HepG2 (cell line): Measurements from ENCODE around the gene NAP1L4. TPM values are rescaled to one million over a fixed set of nuclear protein-coding genes. Genes with fewer than 3 reads are reported as not detected.

Experiments
- ATAC-seq: fragments of 200-7000 bp; cut with Tn5 transposase; 3 replicates; pipeline ENCODE4 v1.9.1; 2020; ENCODE audit warnings: mild to moderate bottlenecking, moderate library complexity
- BruUV-seq: library from RNA; stranded (reverse); fragments of 400-500 nt; replicated peaks from 2 replicates; lab custom pipeline; 2021; lab: Mats Ljungman, UMichigan
- CTCF ChIA-PET: fragments of 300-600 bp; formaldehyde crosslinking; extraction: SDS; loops from one replicate; lab custom pipeline; 2021; ENCODE audit warnings: low total read pairs, inconsistent platforms, low intra/inter-chr PET ratio; lab: Yijun Ruan, JAX
- POLR2A ChIA-PET: fragments of 350-600 bp; sonication (Branson Sonifier 250); formaldehyde crosslinking; loops from one replicate; lab custom pipeline; 2020; ENCODE audit warnings: antibody characterized with exemption, inconsistent platforms; lab: Yijun Ruan, JAX
- DNase-seq: peaks from one replicate; pipeline ENCODE4 v3.0.0-alpha.2; 2015; ENCODE audit warnings: low spot score
- FAIRE-seq: peaks from 3 replicates; lab custom pipeline; 2011; peaks lifted over from hg19 to GRCh38; lab: Jason Lieb, UNC
- H2AFZ ChIP-seq: one replicate; pipeline ENCODE4 v1.6.1; 2011; ENCODE audit warnings: low read length, inconsistent platforms
- H3K27ac ChIP-seq: fragments of 300-600 bp; 3 replicates; pipeline ENCODE4 v1.8.0; 2011; ENCODE audit warnings: mixed run types, mild to moderate bottlenecking, mixed read lengths, low read length, inconsistent platforms; ENCODE audit not compliant: insufficient read depth; ENCODE audit errors: extremely low read length
- H3K27me3 ChIP-seq, 2 experiments: fragments of 200-600 bp in 1 of 2; 2 replicates in 1 of 2; 3 replicates in 1 of 2; pipeline versions ENCODE4 v1.6.0 to v1.8.0; 2011; ENCODE audit warnings: low read length in 2 of 2, mild to moderate bottlenecking in 2 of 2, moderate library complexity in 2 of 2, inconsistent platforms in 1 of 2; ENCODE audit not compliant: insufficient read depth in 2 of 2, control insufficient read depth in 1 of 2
- H3K36me3 ChIP-seq, 2 experiments: fragments of 200-600 bp in 1 of 2; replicated peaks in 1 of 2; 2 replicates in 1 of 2; 3 replicates in 1 of 2; pipeline versions ENCODE4 v1.5.1 to v1.8.0; 2011; ENCODE audit warnings: low read length in 2 of 2, inconsistent platforms in 1 of 2; ENCODE audit not compliant: insufficient read depth in 2 of 2, control insufficient read depth in 1 of 2
- H3K4me1 ChIP-seq: 2 replicates; pipeline ENCODE4 v1.5.1; 2012; ENCODE audit warnings: low read length, inconsistent platforms; ENCODE audit not compliant: insufficient read depth
- H3K4me2 ChIP-seq: 2 replicates; pipeline ENCODE4 v1.6.0; 2011; ENCODE audit warnings: low read depth, low read length, inconsistent platforms
- H3K4me3 ChIP-seq, 3 experiments: fragments of 200-600 bp in 1 of 3; sonication (generic), shearing (Covaris generic) in 1 of 3; replicated peaks in 1 of 3; 2 replicates each; pipeline ENCODE4 v1.5.1; 2011 to 2016; ENCODE audit warnings: low read length in 3 of 3, inconsistent platforms in 2 of 3, low read depth in 2 of 3, mild to moderate bottlenecking in 2 of 3, control low read depth in 1 of 3, mixed read lengths in 1 of 3; ENCODE audit not compliant: insufficient read depth in 1 of 3
- H3K79me2 ChIP-seq: one replicate; pipeline ENCODE4 v1.6.1; 2011; ENCODE audit warnings: low read length, inconsistent platforms; ENCODE audit not compliant: insufficient read depth
- H3K9ac ChIP-seq: 2 replicates; pipeline ENCODE4 v1.6.0; 2011; ENCODE audit warnings: mild to moderate bottlenecking, low read depth, low read length, inconsistent platforms; ENCODE audit not compliant: insufficient read depth
- H3K9me3 ChIP-seq: 2 replicates; pipeline ENCODE4 v1.5.1; 2012; ENCODE audit warnings: mild to moderate bottlenecking, low read length
- H4K20me1 ChIP-seq: 2 replicates; pipeline ENCODE4 v1.6.0; 2011; ENCODE audit warnings: inconsistent platforms, mild to moderate bottlenecking, low read length, moderate library complexity; ENCODE audit not compliant: insufficient read depth
- AGO2 ChIP-seq: fragments of 200-400 bp; formaldehyde crosslinking; optimal IDR thresholded peaks from 2 replicates; pipeline ENCODE3; 2017; ENCODE audit warnings: mild to moderate bottlenecking, low read depth, low read length, moderate library complexity
- MED8 ChIP-seq: sonication (generic); formaldehyde crosslinking; IDR thresholded peaks from 2 replicates; pipeline ENCODE4 v1.8.1; 2023; ENCODE audit warnings: mild to moderate bottlenecking, missing genetic modification reagents; ENCODE audit not compliant: insufficient replicate concordance
- ZNF337 ChIP-seq: sonication (generic); formaldehyde crosslinking; IDR thresholded peaks from 2 replicates; pipeline ENCODE4 v1.5.1; 2020; ENCODE audit warnings: missing genetic modification reagents, low read depth, mild to moderate bottlenecking, borderline replicate concordance
- ZNF720 ChIP-seq: sonication (generic); formaldehyde crosslinking; IDR thresholded peaks from 2 replicates; pipeline ENCODE4 v1.4.0; 2020; ENCODE audit warnings: missing genetic modification reagents
- WGBS: methylation state at CpG from one replicate; pipeline ENCODE4 v1.1.6; 2017; ENCODE audit warnings: low lambda C conversion rate; 5-methylcytosine and 5-hydroxymethylcytosine counted together
- in situ Hi-C: cut with HindIII; loops from 2 replicates; pipeline ENCODE4 v1.10.0; 2017; ENCODE audit warnings: low pct_unique_long_range_greater_than_20kb; ENCODE audit not compliant: extremely low pct_ligation_motif_present
- intact Hi-C: fragments of 100-400 bp; cut with micrococcal nuclease; formaldehyde crosslinking; loops from one replicate; pipeline ENCODE4 v1.10.0; 2022; ENCODE audit not compliant: unreplicated experiment
- polyA plus RNA-seq, 8 experiments: library from polyadenylated mRNA; depleted of rRNA in 3 of 8; stranded (reverse) in 7 of 8; unstranded in 1 of 8; fragments of >200 nt; fragmentation: Illumina TruSeq in 4 of 8; extraction: Trizol in 4 of 8; gene quantifications; 2 replicates each; pipeline versions ENCODE4 v1.2.1 to v1.2.3, GENCODE V29; 2011 to 2016; ENCODE audit warnings: low read depth in 4 of 8, missing spikeins in 1 of 8, mixed read lengths in 1 of 8; ENCODE audit not compliant: insufficient read depth in 1 of 8
- total RNA-seq, 5 experiments: library from RNA; depleted of rRNA; stranded (reverse); fragments of >200 nt; fragmentation: Illumina TruSeq; extraction: Trizol; gene quantifications; 2 replicates each; pipeline ENCODE4 v1.2.3, GENCODE V29; 2016; ENCODE audit warnings: low read depth in 1 of 5
- TF ChIP-seq, protein P1 (sequence below): sonication (generic); formaldehyde crosslinking; IDR thresholded peaks from 2 replicates; pipeline ENCODE4 v1.4.0; 2020; ENCODE audit warnings: low read depth, mild to moderate bottlenecking, missing genetic modification reagents

NAP1L4 gene
- total and polyA plus RNA-seq, 2 of the 13 experiments (the other 11 are each of a cell fraction or from before 2014, with no cell fraction given): 64.0 to 186 TPM

DNA sequence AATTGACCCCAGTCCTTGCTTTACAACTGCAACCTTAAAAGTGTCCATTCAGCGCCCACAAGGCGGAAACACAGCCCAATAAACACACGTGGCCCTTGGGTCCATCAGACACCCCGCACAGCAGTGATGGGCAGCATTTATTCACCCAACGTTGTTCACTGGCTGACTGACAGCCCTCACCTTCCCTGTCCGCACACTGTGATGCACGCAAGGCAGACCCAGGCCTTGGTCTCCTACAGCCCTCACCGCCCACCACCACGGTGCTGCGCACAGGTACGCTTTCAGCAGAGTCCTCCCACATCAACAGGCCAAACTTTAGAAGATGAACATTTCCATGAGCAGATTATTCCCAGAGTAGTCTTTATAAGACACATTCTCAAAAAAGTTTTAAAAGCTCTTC is 42.2 kb downstream of the NAP1L4 start:
- POLR2A ChIA-PET: no interaction called here
- no TSS peak for BruUV-seq
- intact Hi-C loops: no loop called here
- Histone ChIP-seq H3K4me2 (no peak overlapping the region), H3K4me1 (no peaks in the 10 kb centered on the region), H2AFZ (no peak overlapping the region), H3K4me3 (no peak overlapping the region), H3K9ac (no peak overlapping the region), H3K36me3 (peaks cover 29 to 98% of the 10 kb centered on the region in 2 experiments), H4K20me1 (peaks cover 10% of the 10 kb centered on the region; the same call in 1 of the 2 replicates), H3K9me3 (no peaks in the 10 kb centered on the region), H3K79me2 (no peaks in the 10 kb centered on the region), H3K27me3 (no peaks in the 10 kb centered on the region), H3K27ac (no peak overlapping the region)
- no peak for DNase-seq
- TF ChIP-seq, protein P1, sequence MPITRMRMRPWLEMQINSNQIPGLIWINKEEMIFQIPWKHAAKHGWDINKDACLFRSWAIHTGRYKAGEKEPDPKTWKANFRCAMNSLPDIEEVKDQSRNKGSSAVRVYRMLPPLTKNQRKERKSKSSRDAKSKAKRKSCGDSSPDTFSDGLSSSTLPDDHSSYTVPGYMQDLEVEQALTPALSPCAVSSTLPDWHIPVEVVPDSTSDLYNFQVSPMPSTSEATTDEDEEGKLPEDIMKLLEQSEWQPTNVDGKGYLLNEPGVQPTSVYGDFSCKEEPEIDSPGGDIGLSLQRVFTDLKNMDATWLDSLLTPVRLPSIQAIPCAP (CRISPR knock-in tag): no peak
- TF ChIP-seq MED8 (CRISPR knock-in tag) (no peak), AGO2 (peak; percentile 78)
- no peak for ATAC-seq
- CTCF ChIA-PET: no interaction called here
- in situ Hi-C loops: no loop called here
- WGBS: 95% methylated on average over 8 of the region's 11 CpGs
- FAIRE-seq: no peak

DNA sequence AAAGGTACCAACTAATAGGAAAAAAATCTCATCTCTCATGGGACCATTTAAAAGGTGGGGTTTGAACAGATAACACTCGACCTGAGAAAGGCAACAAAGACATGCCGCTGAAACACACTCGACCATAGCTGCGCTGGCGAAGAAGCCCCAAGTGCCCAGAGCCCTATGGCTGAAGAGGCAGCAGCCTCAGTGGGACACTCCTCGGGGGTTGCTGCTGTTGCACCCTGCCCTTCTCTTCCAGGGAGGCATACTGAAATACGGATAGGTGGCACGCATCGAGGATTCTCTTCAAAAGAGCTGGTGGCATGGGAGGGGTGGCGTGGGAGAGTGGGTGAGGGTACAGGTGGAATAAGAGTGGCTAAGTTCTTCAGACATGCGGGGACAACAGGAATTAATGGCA is 44.4 kb downstream of the NAP1L4 start:
- DNase-seq (no peak), FAIRE-seq (no peak), ATAC-seq (no peak)
- no peak overlapping the region for H3K9ac ChIP-seq
- H3K36me3 ChIP-seq: peaks cover 16 to 93% of the 10 kb centered on the region in 2 experiments
- H3K27me3 ChIP-seq: no peaks in the 10 kb centered on the region
- H3K27ac ChIP-seq: no peak overlapping the region
- CTCF ChIA-PET: no interaction called here
- H3K9me3 ChIP-seq: no peaks in the 10 kb centered on the region
- intact Hi-C loops: no loop called here
- H4K20me1 ChIP-seq: peaks cover 16% of the 10 kb centered on the region
- H3K79me2 ChIP-seq: no peaks in the 10 kb centered on the region
- WGBS: 88% methylated on average over 11 of the region's 11 CpGs
- no peak overlapping the region for H3K4me3 ChIP-seq
- TF ChIP-seq ZNF337 (CRISPR knock-in tag) (no peak), ZNF720 (CRISPR knock-in tag) (no peak)
- TF ChIP-seq, all 625 proteins: peak for 0
- no peak overlapping the region for H2AFZ ChIP-seq
- no peaks in the 10 kb centered on the region for H3K4me1 ChIP-seq
- in situ Hi-C loops: no loop called here
- no peak overlapping the region for H3K4me2 ChIP-seq
- POLR2A ChIA-PET: no interaction called here
- no TSS peak for BruUV-seq
